WERI-Rb-1 (cell line): ENCODE data around the gene RIT2.

ENCODE experiments used
- DNase-seq: peaks from one replicate; pipeline ENCODE4 v3.0.0-alpha.2; 2020
- H3K27ac ChIP-seq: fragments of 250-450 bp; sonication (Bioruptor Pico); 2 replicates; pipeline ENCODE4 v1.5.1; 2020; ENCODE audit warnings: mild to moderate bottlenecking, moderate library complexity
- H3K27me3 ChIP-seq: fragments of 250-450 bp; sonication (Bioruptor Pico); 2 replicates; pipeline ENCODE4 v1.5.1; 2021; ENCODE audit warnings: mild to moderate bottlenecking, low read depth, moderate library complexity; ENCODE audit not compliant: insufficient read depth, severe bottlenecking
- H3K36me3 ChIP-seq: fragments of 250-450 bp; sonication (Bioruptor Pico); 2 replicates; pipeline ENCODE4 v1.5.1; 2020; ENCODE audit warnings: mild to moderate bottlenecking, moderate library complexity
- H3K4me3 ChIP-seq: 2 replicates; pipeline ENCODE4 v1.5.1; 2011; ENCODE audit warnings: low read depth, mild to moderate bottlenecking, control low read depth, low read length
- H3K9me3 ChIP-seq: fragments of 250-450 bp; sonication (Bioruptor Pico); 2 replicates; pipeline ENCODE4 v1.5.1; 2021; ENCODE audit warnings: mild to moderate bottlenecking, moderate library complexity; ENCODE audit not compliant: severe bottlenecking
- TF ChIP-seq, protein P1 (sequence below): IDR thresholded peaks from 2 replicates; pipeline ENCODE4 v1.5.1; 2011; ENCODE audit warnings: low read depth, mild to moderate bottlenecking, control low read depth, inconsistent platforms, low read length

The RIT2 gene

DNA sequence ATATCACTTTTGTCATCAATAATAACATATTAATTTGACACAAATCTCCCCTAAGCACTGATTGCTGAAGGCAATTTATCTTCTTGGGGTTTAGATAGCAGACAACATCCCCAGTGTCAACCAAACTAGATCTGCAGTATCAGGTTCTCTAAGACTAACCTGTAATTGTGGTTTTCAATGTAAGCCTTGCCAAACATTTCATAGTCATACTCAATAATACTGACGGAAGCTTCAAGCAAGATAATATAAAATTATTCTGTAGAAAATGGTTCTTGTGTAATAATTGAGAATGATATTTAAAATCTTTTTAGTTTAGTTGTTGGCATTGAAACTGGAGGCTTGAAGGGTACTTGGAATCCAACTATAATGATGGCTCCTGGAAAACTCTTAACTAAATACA lies 186.3 kb downstream of the RIT2 start:
- H3K4me3 ChIP-seq = no peak overlapping the region
- H3K36me3 ChIP-seq = no peaks in the 10 kb centered on the region
- H3K27me3 ChIP-seq = no peaks in the 10 kb centered on the region
- TF ChIP-seq, protein P1, sequence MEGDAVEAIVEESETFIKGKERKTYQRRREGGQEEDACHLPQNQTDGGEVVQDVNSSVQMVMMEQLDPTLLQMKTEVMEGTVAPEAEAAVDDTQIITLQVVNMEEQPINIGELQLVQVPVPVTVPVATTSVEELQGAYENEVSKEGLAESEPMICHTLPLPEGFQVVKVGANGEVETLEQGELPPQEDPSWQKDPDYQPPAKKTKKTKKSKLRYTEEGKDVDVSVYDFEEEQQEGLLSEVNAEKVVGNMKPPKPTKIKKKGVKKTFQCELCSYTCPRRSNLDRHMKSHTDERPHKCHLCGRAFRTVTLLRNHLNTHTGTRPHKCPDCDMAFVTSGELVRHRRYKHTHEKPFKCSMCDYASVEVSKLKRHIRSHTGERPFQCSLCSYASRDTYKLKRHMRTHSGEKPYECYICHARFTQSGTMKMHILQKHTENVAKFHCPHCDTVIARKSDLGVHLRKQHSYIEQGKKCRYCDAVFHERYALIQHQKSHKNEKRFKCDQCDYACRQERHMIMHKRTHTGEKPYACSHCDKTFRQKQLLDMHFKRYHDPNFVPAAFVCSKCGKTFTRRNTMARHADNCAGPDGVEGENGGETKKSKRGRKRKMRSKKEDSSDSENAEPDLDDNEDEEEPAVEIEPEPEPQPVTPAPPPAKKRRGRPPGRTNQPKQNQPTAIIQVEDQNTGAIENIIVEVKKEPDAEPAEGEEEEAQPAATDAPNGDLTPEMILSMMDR = no peak
- no peaks in the 10 kb centered on the region for H3K9me3 ChIP-seq
- DNase-seq = no peak
- no peak overlapping the region for H3K27ac ChIP-seq

DNA sequence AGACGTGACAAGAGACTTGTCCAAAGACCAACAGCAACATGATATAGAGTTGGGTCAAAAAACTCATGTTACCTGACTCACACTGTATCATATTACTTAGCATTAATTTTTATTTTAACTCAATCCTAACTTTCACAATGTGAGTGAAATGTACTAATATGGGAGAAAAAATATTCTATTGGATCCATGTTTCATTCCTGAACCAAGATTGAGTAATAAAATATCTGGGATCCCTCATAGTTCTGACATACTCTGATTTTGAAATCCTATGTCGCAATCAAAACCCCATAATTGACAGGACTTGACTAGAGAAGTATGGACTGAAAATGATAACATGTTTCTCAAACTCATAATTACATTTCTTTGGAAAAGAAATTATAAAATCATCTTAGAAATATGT lies 190.4 kb downstream of the RIT2 start:
- TF ChIP-seq, protein P1 = no peak
- Histone ChIP-seq H3K9me3 (no peaks in the 10 kb centered on the region), H3K4me3 (no peak overlapping the region), H3K27ac (no peak overlapping the region), H3K27me3 (no peaks in the 10 kb centered on the region), H3K36me3 (no peaks in the 10 kb centered on the region)
- no peak for DNase-seq

DNA sequence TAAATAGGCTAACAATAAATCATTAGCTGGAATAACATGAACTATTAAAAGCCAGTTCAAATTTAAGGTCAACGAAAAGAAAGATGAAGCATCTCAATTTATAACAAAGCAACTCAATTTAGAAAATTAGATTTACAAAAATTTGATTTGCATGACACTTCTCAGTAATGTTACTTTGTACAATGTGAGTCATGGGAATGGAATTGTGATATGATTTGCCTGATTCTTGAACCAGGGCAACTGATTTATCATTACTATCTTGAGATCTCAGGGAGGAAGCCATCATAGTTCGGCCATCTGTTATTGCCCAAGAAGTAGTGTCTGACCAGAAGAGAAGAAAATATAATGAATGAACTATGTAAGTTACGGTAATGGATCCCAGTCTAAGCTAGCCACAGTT lies 193.1 kb downstream of the RIT2 start:
- Histone ChIP-seq H3K36me3 (no peaks in the 10 kb centered on the region), H3K27ac (no peak overlapping the region), H3K4me3 (no peak overlapping the region), H3K9me3 (no peaks in the 10 kb centered on the region), H3K27me3 (no peaks in the 10 kb centered on the region)
- TF ChIP-seq, protein P1 = no peak
- no peak for DNase-seq

DNA sequence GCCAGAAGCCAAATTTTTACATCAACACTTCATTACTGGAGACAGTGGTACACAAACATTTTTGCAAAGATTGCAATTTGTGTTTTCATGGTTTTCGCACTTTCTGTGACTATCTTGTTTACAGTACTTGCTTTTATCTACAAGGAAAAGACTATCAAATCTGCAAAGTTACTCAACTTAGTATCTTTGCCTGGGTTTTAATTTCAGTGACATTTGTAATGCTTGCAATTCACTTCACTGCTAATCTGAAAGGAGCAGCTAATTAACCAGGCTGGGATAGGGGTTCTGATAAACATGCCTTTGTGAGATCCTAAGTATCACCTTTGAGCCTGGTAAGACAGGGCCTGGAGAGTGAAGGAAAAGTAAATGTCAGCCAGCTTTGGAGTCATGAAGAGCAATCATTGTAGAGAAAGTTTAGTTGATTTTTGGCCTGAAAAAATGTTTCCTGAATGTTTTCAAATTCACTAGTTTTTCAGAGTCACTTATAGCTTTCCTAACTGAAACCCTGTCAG lies 194.2 kb downstream of the RIT2 start:
- Histone ChIP-seq H3K27me3 (no peaks in the 10 kb centered on the region), H3K4me3 (no peak overlapping the region), H3K27ac (no peak overlapping the region), H3K9me3 (no peaks in the 10 kb centered on the region), H3K36me3 (no peaks in the 10 kb centered on the region)
- TF ChIP-seq, protein P1 = no peak
- no peak for DNase-seq

DNA sequence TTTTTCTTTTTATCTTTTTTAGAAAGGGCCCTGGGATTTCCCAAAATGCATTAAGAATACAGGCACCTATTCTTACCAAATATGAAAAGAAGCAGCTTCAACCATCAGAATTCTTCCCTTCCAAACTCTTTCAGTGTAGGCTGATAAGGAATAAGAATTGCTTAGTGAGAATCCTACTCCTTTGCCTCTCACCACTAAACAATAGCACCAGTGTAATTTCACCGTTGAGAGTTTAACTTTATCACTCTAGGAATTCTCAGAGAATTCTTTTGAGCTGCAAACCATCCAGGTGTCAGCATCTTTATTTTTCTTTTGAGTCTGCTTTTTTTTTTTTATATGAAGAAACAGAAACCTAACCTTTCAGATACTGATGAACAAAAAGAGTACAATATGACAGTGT lies 194.9 kb downstream of the RIT2 start:
- Histone ChIP-seq H3K4me3 (no peak overlapping the region), H3K27me3 (no peaks in the 10 kb centered on the region), H3K36me3 (no peaks in the 10 kb centered on the region), H3K27ac (no peak overlapping the region), H3K9me3 (no peaks in the 10 kb centered on the region)
- no peak for DNase-seq
- TF ChIP-seq, protein P1 = no peak

DNA sequence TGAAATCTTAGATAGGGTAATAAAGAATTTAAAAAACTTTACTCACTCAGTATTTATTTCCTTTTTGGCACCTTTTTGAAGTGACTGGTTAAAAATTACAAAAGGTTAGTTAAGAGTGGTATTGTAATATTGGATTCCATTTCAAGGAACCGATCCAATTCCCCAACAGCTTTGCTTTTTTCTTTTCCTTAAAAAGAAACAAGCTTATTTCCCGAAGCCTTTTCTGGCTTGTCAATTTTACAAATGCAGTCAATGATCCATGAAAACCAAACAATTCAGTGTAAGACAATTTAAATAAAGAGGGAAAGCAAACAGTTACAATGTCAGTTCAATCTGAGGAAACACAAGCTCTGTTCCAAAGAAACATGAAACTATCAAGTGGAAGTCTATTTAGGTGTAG lies 200.2 kb downstream of the RIT2 start:
- Histone ChIP-seq H3K36me3 (no peaks in the 10 kb centered on the region), H3K27ac (no peak overlapping the region), H3K4me3 (no peak overlapping the region)

More for the DNA sequence above, 200.2 kb downstream of the RIT2 start:
- Histone ChIP-seq H3K27me3 (no peaks in the 10 kb centered on the region), H3K9me3 (no peaks in the 10 kb centered on the region)
- DNase-seq = no peak
- TF ChIP-seq, protein P1 = no peak
